BE2C (cell line): Measurements from ENCODE around the gene POLR3E.

Experiments
- DNase-seq: peaks from one replicate; pipeline ENCODE4 v3.0.0-alpha.2; 2020
- H3K27me3 ChIP-seq: fragments of 250-450 bp; sonication (Bioruptor Pico); 2 replicates; pipeline ENCODE4 v1.5.1; 2020; ENCODE audit warnings: mild to moderate bottlenecking
- H3K36me3 ChIP-seq: fragments of 250-450 bp; sonication (Bioruptor Pico); 2 replicates; pipeline ENCODE4 v1.5.1; 2020; ENCODE audit warnings: mild to moderate bottlenecking
- H3K4me1 ChIP-seq: fragments of 250-450 bp; sonication (Bioruptor Pico); 2 replicates; pipeline ENCODE4 v1.5.1; 2020
- H3K4me3 ChIP-seq: 2 replicates; pipeline ENCODE4 v1.5.1; 2011; ENCODE audit warnings: low read depth, low read length
- H3K9me3 ChIP-seq: fragments of 250-450 bp; sonication (Bioruptor Pico); 2 replicates; pipeline ENCODE4 v1.5.1; 2020
- CTCF ChIP-seq: IDR thresholded peaks from 2 replicates; pipeline ENCODE4 v1.5.1; 2012; ENCODE audit warnings: mild to moderate bottlenecking, low read depth, low read length

The POLR3E gene

GRCh38 chr16:22267764-22268163 is 29.4 kb upstream of the POLR3E start:
- no peak for TF ChIP-seq CTCF

GRCh38 chr16:22270525-22270924 is 26.7 kb upstream of the POLR3E start:
- Histone ChIP-seq H3K4me3 (no peak overlapping the region), H3K9me3 (no peaks in the 10 kb centered on the region), H3K36me3 (peaks cover 33% of the 10 kb centered on the region), H3K27me3 (no peaks in the 10 kb centered on the region), H3K4me1 (no peaks in the 10 kb centered on the region)
- no peak for DNase-seq
- no peak for TF ChIP-seq CTCF

More at GRCh38 chr16:22267764-22268163, 29.4 kb upstream of the POLR3E start:
- DNase-seq: no peak
- H3K27me3 ChIP-seq: no peaks in the 10 kb centered on the region
- peaks cover 19% of the 10 kb centered on the region for H3K36me3 ChIP-seq
- no peak overlapping the region for H3K4me3 ChIP-seq
- H3K9me3 ChIP-seq: no peaks in the 10 kb centered on the region
- H3K4me1 ChIP-seq: no peaks in the 10 kb centered on the region

GRCh38 chr16:22272870-22273650 is 24.1 kb upstream of the POLR3E start:
- Histone ChIP-seq H3K36me3 (peaks cover 34% of the 10 kb centered on the region), H3K4me1 (no peaks in the 10 kb centered on the region), H3K27me3 (no peaks in the 10 kb centered on the region), H3K4me3 (no peak overlapping the region), H3K9me3 (no peaks in the 10 kb centered on the region)
- TF ChIP-seq CTCF: no peak
- no peak for DNase-seq

GRCh38 chr16:22274916-22275315 is 22.3 kb upstream of the POLR3E start:
- Histone ChIP-seq H3K9me3 (no peaks in the 10 kb centered on the region), H3K36me3 (peaks cover 37% of the 10 kb centered on the region), H3K27me3 (no peaks in the 10 kb centered on the region), H3K4me1 (peaks cover under 1% of the 10 kb centered on the region; the same call in 1 of the 2 replicates), H3K4me3 (no peak overlapping the region)
- no peak for DNase-seq
- TF ChIP-seq CTCF: no peak

GRCh38 chr16:22278441-22279230 is 18.6 kb upstream of the POLR3E start:
- Histone ChIP-seq H3K9me3 (no peaks in the 10 kb centered on the region), H3K36me3 (peaks cover 53% of the 10 kb centered on the region), H3K4me1 (peaks cover 3% of the 10 kb centered on the region), H3K27me3 (no peaks in the 10 kb centered on the region), H3K4me3 (no peak overlapping the region)
- TF ChIP-seq CTCF: no peak
- DNase-seq: no peak
